Effector memory CD8-positive, alpha-beta T cell (primary cell): ENCODE results near the gene THTPA.

Source experiments
- ATAC-seq: fragments of 150-1000 bp; cut with Tn5 transposase; replicated peaks from 2 replicates; pipeline ENCODE4 v1.10.0; 2021; ENCODE audit warnings: mild to moderate bottlenecking, moderate library complexity
- DNase-seq, 3 experiments: peaks; one replicate each; pipeline ENCODE4 v3.0.0; 2021
- H3K27ac Mint-ChIP-seq, 2 donors: one replicate each; pipeline ENCODE4 v1.8.0; 2022; ENCODE audit warnings: mild to moderate bottlenecking in 2 of 2, mixed read lengths in 2 of 2, moderate library complexity in 2 of 2
- H3K27me3 Mint-ChIP-seq, 2 donors: one replicate each; pipeline ENCODE4 v1.8.0; 2022; ENCODE audit warnings: mixed read lengths in 2 of 2
- H3K36me3 Mint-ChIP-seq: one replicate; pipeline ENCODE4 v1.8.0; 2022; ENCODE audit warnings: mild to moderate bottlenecking, moderate library complexity, mixed read lengths; ENCODE audit not compliant: insufficient read depth
- H3K4me1 Mint-ChIP-seq, 2 donors: one replicate each; pipeline ENCODE4 v1.8.0; 2022; ENCODE audit warnings: low read depth in 2 of 2, mixed read lengths in 2 of 2
- H3K4me3 Mint-ChIP-seq, 2 donors: one replicate each; pipeline ENCODE4 v1.8.0; 2022; ENCODE audit warnings: mild to moderate bottlenecking in 2 of 2, mixed read lengths in 2 of 2, moderate library complexity in 2 of 2
- H3K9me3 Mint-ChIP-seq, 2 donors: one replicate each; pipeline ENCODE4 v1.8.0; 2022; ENCODE audit warnings: mixed read lengths in 2 of 2

The THTPA gene

GRCh38 chr14:23570806-23571483 lies 14.9 kb downstream of the THTPA start:
- peaks cover 19 to 47% of the 10 kb centered on the region in 2 donors for H3K27me3 Mint-ChIP-seq
- H3K9me3 Mint-ChIP-seq, result no peaks in the 10 kb centered on the region
- peaks cover 21 to 25% of the 10 kb centered on the region in 2 donors for H3K4me1 Mint-ChIP-seq
- no peak overlapping the region for H3K27ac Mint-ChIP-seq
- no peak overlapping the region for H3K4me3 Mint-ChIP-seq
- peaks cover 15% of the 10 kb centered on the region for H3K36me3 Mint-ChIP-seq
- DNase-seq, result no peak
- ATAC-seq, result no peak

DNA sequence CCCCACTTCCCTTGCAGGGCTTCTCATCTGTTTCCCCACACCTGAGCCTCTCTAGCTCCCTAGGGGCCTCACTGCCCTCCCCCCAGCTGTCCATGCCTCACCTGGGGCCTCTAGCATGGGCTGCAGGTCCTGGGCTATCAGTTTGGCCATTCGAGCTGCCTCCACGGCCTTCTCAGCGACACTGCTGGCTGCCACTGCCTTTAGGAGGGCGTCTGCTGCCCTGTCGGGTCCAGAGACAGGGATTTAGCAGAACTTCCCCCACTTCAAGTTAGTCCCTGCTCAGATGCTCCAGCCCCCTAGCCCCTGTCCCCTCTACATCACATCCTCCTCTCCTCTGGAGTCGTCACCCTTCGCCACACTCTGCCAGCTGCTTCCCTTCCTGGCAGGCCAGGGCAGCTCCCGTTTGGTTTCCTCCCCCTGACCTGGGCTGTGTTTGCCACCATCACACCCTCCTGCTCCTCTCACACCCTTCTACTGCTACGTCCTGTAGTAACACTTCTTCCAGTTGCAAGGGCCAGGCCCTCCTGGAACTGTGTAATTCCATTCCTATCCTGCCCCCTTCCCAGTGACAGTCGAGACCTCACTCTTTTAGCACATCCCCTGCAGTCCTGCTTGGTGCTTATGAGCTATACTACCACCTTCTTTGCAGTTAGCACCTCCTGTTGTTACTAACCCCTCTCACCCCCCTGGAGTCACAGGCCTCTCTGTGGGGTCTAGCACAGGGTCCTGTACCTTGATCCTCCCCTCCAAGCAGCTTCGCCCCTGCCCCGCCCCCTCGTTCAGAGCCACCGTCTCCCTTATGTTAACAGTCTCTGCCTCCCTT lies 15.8 kb downstream of the THTPA start:
- peaks cover 23 to 25% of the 10 kb centered on the region in 2 donors for H3K4me1 Mint-ChIP-seq
- no peak for ATAC-seq
- no peak for DNase-seq
- H3K36me3 Mint-ChIP-seq, result peaks cover 15% of the 10 kb centered on the region
- H3K27ac Mint-ChIP-seq, result no peak overlapping the region
- H3K9me3 Mint-ChIP-seq, result no peaks in the 10 kb centered on the region
- H3K4me3 Mint-ChIP-seq, result no peak overlapping the region
- H3K27me3 Mint-ChIP-seq, result peaks cover 27 to 57% of the 10 kb centered on the region in 2 donors

- Mint-ChIP-seq H3K4me3 (no peak overlapping the region), H3K4me1 (peaks cover 19 to 21% of the 10 kb centered on the region in 2 donors), H3K9me3 (no peaks in the 10 kb centered on the region), H3K36me3 (peaks cover 10% of the 10 kb centered on the region), H3K27me3 (peaks cover 31 to 62% of the 10 kb centered on the region in 2 donors), H3K27ac (no peak overlapping the region)
- ATAC-seq (no peak), DNase-seq (no peak)
Observed at GRCh38 chr14:23572524-23572828, 16.4 kb downstream of the THTPA start.

GRCh38 chr14:23572836-23573235 lies 16.8 kb downstream of the THTPA start:
- Mint-ChIP-seq H3K9me3 (no peaks in the 10 kb centered on the region), H3K27me3 (peaks cover 34 to 66% of the 10 kb centered on the region in 2 donors), H3K4me3 (no peak overlapping the region), H3K4me1 (peaks cover 17% of the 10 kb centered on the region in 2 donors), H3K36me3 (peaks cover 7% of the 10 kb centered on the region), H3K27ac (no peak overlapping the region)
- no peak for DNase-seq
- no peak for ATAC-seq

- Mint-ChIP-seq H3K27ac (no peak overlapping the region), H3K9me3 (no peaks in the 10 kb centered on the region), H3K4me3 (no peak overlapping the region), H3K4me1 (peaks cover 12 to 13% of the 10 kb centered on the region in 2 donors), H3K27me3 (peaks cover 41 to 73% of the 10 kb centered on the region in 2 donors), H3K36me3 (peaks cover 4% of the 10 kb centered on the region)
- ATAC-seq (no peak), DNase-seq (no peak)
Observed at GRCh38 chr14:23573384-23574015, 17.4 kb downstream of the THTPA start.

DNA sequence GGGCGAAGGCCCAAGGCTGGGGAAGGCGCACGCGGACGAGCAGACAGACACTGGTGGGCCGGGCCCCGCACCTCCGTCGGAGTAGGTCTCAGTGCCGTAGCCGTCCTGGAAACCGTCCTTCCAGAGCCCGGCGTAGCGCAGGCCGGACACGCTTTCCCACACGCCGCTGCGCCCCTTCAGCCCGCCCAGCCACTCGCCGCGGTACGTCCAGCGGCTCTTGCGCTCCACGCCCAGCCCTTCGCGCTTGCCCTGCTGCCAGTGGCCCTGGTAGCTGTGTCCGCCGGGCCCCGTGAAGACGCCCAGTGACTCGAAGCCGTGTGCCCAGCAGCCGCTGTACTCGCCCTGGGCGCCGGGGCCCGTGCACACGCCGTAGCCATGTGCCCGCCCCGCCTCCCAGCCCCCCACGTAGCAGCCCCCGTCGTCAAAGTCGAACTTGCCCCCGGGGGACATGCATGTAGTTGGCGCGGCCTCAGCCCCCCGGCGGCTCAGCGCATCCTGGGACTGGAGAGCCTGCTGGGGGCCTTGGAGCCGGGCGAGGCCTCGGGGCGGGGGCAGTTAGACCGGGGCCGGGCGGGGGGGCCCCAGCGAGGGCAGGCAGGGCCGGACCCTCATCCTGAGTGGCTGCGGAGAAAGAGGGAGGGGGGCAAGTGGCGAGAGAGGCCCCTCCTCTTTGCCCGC lies 21.1 kb downstream of the THTPA start:
- Mint-ChIP-seq H3K36me3 (no peaks in the 10 kb centered on the region), H3K4me1 (peaks cover 11 to 16% of the 10 kb centered on the region in 2 donors), H3K27ac (peak overlapping the region; percentile 27 to 90), H3K27me3 (peaks cover 48 to 91% of the 10 kb centered on the region in 2 donors), H3K4me3 (peak overlapping the region; percentile 65 to 73), H3K9me3 (no peaks in the 10 kb centered on the region)
- ATAC-seq, result peak; percentile 44
- no peak for DNase-seq

DNA sequence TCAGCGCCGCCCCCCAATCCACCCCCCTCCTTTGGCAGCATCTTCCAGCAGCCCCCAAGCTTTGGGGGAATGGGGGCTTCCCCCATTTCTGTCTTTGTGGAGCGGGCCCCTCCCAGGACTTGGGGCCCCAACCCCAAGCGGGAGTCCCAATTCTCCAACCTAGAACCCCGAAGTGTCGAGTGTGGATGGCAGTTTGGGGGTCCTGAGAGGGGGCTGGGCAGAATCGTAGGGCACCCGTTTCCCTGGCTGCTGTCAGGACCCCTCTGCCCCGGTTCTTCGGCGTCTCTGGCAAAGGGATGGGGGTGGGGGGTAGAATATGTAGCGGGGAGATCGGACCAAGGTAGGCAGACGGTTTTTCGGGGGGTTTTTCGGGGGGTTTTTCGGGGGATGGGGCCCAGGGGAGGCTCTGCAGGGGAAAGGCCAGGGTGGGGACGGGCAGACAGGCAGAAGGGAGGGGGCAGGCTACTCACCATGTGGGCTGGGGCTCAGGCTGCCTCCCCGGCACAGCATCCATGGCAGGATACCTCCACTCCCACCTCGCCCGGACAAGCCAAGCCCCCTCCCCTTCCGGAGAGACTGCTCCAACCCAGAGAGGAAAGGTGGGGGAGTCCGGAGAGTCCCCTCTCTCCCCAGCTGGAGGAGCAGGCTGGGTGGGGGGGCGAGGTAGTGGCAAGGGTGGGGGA lies 21.8 kb downstream of the THTPA start:
- Mint-ChIP-seq H3K4me1 (peaks cover 11 to 16% of the 10 kb centered on the region in 2 donors), H3K27ac (no peak overlapping the region), H3K27me3 (peaks cover 48 to 91% of the 10 kb centered on the region in 2 donors), H3K4me3 (peak overlapping the region in 1 of 2 donors; percentile 65), H3K36me3 (no peaks in the 10 kb centered on the region), H3K9me3 (no peaks in the 10 kb centered on the region)
- no peak for DNase-seq
- ATAC-seq, result peak; percentile 9

DNA sequence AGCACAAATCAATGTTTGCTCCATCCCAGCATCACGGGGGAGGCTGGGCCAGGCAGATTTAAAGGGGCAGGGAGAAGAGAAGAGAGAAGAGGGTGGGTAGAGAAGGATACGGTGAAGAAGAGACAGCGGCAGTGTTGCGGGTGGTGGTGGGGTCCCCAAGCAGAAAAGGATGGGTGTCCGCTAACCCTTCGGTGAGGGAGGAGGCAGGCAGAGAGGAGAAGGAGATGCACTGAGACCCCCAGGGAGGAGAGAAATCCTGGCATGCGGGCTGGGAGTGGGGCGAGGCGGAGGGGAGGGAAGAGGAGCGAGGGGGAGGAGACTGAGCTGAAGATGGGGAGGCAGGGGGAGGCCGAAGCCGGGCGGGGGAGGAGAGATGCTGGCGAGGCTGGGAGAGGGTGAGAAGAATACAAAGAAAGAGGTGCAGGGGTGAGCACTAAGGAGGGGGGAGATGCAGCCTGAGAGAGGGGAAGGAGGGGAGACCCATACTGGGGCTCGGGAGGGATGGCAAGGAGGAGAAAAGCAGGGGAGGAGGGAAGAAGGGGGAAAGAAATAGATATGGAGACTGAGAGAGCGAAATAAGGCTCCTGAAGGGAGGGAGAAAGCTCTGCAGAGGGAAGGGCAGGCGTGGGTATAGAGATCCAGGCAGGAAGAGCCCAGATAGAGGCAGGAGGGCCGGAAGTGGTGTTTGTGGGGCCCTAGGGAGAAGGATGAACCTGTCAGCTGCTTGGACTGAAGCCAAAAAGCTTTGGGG lies 22.7 kb downstream of the THTPA start, which contains the start of gene JPH4:
Gene JPH4, minus strand, starts transcription at position 231 of the 751 bp plus-strand sequence. CDS start 1,337 bp downstream, outside the sequence.
- Mint-ChIP-seq H3K4me1 (peaks cover 11 to 16% of the 10 kb centered on the region in 2 donors), H3K9me3 (no peaks in the 10 kb centered on the region), H3K36me3 (no peaks in the 10 kb centered on the region), H3K4me3 (peak within 1 kb of the TSS in 1 of 2 donors; percentile 65), H3K27me3 (peaks cover 45 to 84% of the 10 kb centered on the region in 2 donors), H3K27ac (no peak within 1 kb of the TSS)
- DNase-seq, result no peak
- ATAC-seq, result no peak

- Mint-ChIP-seq H3K27ac (no peak overlapping the region), H3K4me1 (peaks cover 11 to 16% of the 10 kb centered on the region in 2 donors), H3K36me3 (no peaks in the 10 kb centered on the region), H3K4me3 (no peak overlapping the region), H3K27me3 (peaks cover 45 to 85% of the 10 kb centered on the region in 2 donors), H3K9me3 (no peaks in the 10 kb centered on the region)
- ATAC-seq (no peak), DNase-seq (no peak)
Observed at GRCh38 chr14:23579311-23579630, 23.2 kb downstream of the THTPA start.

DNA sequence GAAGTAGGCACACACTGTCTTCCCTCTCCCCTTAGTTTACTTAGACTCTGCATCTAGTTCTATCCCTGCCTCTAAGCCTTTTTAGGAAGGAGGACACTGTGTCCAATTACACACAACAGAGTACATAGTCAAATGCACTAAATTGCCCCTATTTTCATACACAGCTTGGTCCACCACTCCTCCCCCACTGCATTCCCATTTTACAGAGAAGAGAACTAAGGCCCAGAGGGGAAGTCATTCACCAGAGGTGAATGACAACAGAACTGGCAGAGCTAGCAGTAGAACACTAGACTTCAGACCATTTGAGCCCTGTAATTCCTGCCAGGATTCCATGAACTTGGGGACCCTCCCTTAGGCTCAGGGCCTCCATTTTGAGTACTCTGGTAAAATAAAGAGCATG lies 23.7 kb downstream of the THTPA start:
- ATAC-seq (no peak), DNase-seq (no peak)
- H3K27ac Mint-ChIP-seq, result no peak overlapping the region
- H3K27me3 Mint-ChIP-seq, result peaks cover 42 to 85% of the 10 kb centered on the region in 2 donors
- peaks cover 11 to 16% of the 10 kb centered on the region in 2 donors for H3K4me1 Mint-ChIP-seq
- no peaks in the 10 kb centered on the region for H3K9me3 Mint-ChIP-seq
- no peaks in the 10 kb centered on the region for H3K36me3 Mint-ChIP-seq
- H3K4me3 Mint-ChIP-seq, result no peak overlapping the region

- no peak overlapping the region for H3K27ac Mint-ChIP-seq
- no peak for ATAC-seq
Observed at GRCh38 chr14:23580152-23580926, 24.3 kb downstream of the THTPA start.

GRCh38 chr14:23580948-23581281 lies 24.8 kb downstream of the THTPA start:
- no peak for DNase-seq
- Mint-ChIP-seq H3K36me3 (no peaks in the 10 kb centered on the region), H3K9me3 (no peaks in the 10 kb centered on the region), H3K27ac (no peak overlapping the region), H3K27me3 (peaks cover 37 to 80% of the 10 kb centered on the region in 2 donors), H3K4me3 (no peak overlapping the region), H3K4me1 (peaks cover 11 to 16% of the 10 kb centered on the region in 2 donors)
- ATAC-seq, result no peak

More at GRCh38 chr14:23580152-23580926, 24.3 kb downstream of the THTPA start:
- Mint-ChIP-seq H3K27me3 (peaks cover 36 to 80% of the 10 kb centered on the region in 2 donors), H3K9me3 (no peaks in the 10 kb centered on the region), H3K4me1 (peaks cover 11 to 16% of the 10 kb centered on the region in 2 donors), H3K36me3 (no peaks in the 10 kb centered on the region), H3K4me3 (no peak overlapping the region)
- no peak for DNase-seq
